ENCODE measurements around the gene RNF223.

The RNF223 gene

DNA sequence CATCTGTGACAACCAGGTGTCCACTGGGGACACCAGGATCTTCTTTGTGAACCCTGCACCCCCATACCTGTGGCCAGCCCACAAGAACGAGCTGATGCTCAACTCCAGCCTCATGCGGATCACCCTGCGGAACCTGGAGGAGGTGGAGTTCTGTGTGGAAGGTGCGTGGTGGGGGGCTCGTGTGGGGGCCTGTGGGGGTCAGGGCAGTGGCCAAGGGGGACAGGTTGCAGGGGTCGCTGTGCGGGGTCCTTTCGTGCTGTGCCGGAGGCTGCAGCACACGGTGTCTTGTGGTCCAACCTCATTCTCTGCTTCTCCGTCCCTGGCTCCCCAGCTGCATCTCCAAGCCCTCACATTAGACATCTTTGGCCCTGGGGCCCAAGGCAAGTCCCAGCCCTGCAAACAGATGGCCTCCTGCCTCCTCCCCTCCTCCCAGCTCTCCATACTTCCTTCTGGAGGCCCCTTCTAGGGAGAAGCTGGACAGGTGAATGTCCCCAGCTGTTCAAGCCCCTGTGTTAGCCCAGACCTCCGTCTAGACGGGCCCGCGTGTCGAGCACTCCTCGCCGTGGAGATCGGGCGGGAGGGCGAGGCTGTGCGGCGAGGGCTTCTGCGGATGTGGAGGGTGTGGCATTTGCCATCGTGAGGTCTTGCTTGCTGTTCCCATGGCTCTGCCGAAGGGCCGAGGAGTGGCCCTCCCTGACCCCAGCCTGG, 51.6 kb downstream of the RNF223 start:
- Histone ChIP-seq H3K27ac (ENCODE audit: low read depth, low read length) (no peak overlapping the region), H3K4me1 (ENCODE audit: insufficient read depth, low read length) (peaks cover 7% of the 10 kb centered on the region), H3K9me3 (ENCODE audit: low read length) (no peaks in the 10 kb centered on the region), H3K27me3 (ENCODE audit: control insufficient read depth in 1 of 2, insufficient read depth in 2 of 2, low read length in 2 of 2) (peaks cover 0 to 12% of the 10 kb centered on the region in 2 donors), H3K36me3 (ENCODE audit: insufficient read depth, low read length) (no peaks in the 10 kb centered on the region), H3K9ac (ENCODE audit: low read length) (no peak overlapping the region), H3K4me3 (ENCODE audit: low read depth in 1 of 2, low read length in 2 of 2) (no peak overlapping the region)

- Histone ChIP-seq H3K27ac (ENCODE audit: low read depth, low read length) (no peak overlapping the region), H3K9ac (ENCODE audit: low read length) (no peak overlapping the region), H3K36me3 (ENCODE audit: insufficient read depth, low read length) (no peaks in the 10 kb centered on the region), H3K27me3 (ENCODE audit: control insufficient read depth in 1 of 2, insufficient read depth in 2 of 2, low read length in 2 of 2) (peaks cover 0 to 12% of the 10 kb centered on the region in 2 donors), H3K9me3 (ENCODE audit: low read length) (no peaks in the 10 kb centered on the region), H3K4me1 (ENCODE audit: insufficient read depth, low read length) (peaks cover 7% of the 10 kb centered on the region), H3K4me3 (ENCODE audit: low read depth in 1 of 2, low read length in 2 of 2) (no peak overlapping the region)
Measured at GRCh38 chr1:1021920-1022259, 52.2 kb downstream of the RNF223 start.

DNA sequence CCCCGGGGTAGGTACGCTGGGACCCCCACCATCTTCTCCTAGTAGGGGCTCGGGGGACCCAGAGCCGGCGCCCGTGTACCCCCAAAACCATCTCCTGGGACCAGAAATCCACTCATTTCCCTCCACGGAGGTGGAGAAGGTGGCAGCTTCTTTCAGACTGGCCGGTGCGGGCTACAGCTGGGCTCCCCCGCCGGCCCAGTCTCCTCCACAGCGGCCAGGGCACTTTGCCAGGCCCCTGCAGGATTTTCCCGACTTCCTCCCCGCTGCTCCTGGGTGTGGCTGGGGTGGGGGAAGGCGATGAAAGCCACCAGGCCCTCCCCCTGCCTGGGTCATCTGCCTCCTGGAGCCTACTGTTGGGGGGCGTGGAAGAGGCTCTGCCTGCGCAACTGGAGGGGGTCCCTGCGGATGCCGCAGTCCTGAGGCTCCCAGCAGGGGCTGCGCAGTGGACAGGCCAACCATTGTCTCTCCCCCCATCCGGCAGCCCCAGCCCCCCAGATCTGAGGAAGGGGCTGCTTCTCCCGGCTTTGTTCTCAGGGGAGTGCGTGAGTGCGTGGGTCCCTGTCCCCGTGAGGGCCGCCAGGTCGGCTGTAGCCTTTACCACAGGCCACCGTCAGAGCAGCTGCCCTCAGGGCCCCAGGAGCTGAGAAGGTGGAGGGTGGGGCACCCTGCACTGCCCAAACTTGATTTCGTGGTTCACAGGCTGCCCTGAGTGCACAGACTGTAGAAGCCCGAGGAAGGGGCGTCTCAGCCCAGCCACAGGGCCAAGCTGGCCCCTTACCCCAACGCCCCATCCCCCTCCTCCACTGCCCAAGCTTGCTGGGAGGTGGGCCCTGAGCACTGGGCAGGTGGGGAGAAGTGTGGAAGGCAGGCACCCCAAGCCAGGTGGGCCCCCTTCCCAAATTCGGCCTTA, 52.8 kb downstream of the RNF223 start:
- H3K9ac ChIP-seq (ENCODE audit: low read length): no peak overlapping the region
- H3K4me1 ChIP-seq (ENCODE audit: insufficient read depth, low read length): peaks cover 7% of the 10 kb centered on the region
- no peaks in the 10 kb centered on the region for H3K36me3 ChIP-seq (ENCODE audit: insufficient read depth, low read length)
- no peaks in the 10 kb centered on the region for H3K9me3 ChIP-seq (ENCODE audit: low read length)
- no peak overlapping the region for H3K27ac ChIP-seq (ENCODE audit: low read depth, low read length)
- peaks cover 0 to 12% of the 10 kb centered on the region in 2 donors for H3K27me3 ChIP-seq (ENCODE audit: control insufficient read depth in 1 of 2, insufficient read depth in 2 of 2, low read length in 2 of 2)
- peak overlapping the region; percentile 14 to 25 for H3K4me3 ChIP-seq (ENCODE audit: low read depth in 1 of 2, low read length in 2 of 2)

Measured in muscle layer of colon (tissue), 2 donors.